H9 (cell line): Measurements from ENCODE around the gene PTPN21. TPM values are rescaled to one million over a fixed set of nuclear protein-coding genes. Genes with fewer than 3 reads are reported as not detected.

Experiments used
- DNase-seq: peaks from one replicate; pipeline ENCODE4 v3.0.0-alpha.2; 2017
- H2AFZ ChIP-seq: one replicate; pipeline ENCODE4 v1.6.1; 2013; ENCODE audit warnings: mild to moderate bottlenecking, low read length, control low read depth, moderate library complexity
- H2AK5ac ChIP-seq: 2 replicates; pipeline ENCODE4 v1.6.1; 2013; ENCODE audit warnings: low read length, control low read depth, mixed read lengths; ENCODE audit not compliant: insufficient read length
- H2BK120ac ChIP-seq: one replicate; pipeline ENCODE4 v1.6.1; 2013; ENCODE audit warnings: low read depth, mild to moderate bottlenecking, low read length, control low read depth, inconsistent platforms; ENCODE audit not compliant: poor library complexity, severe bottlenecking
- H2BK12ac ChIP-seq: 2 replicates; pipeline ENCODE4 v1.6.1; 2013; ENCODE audit warnings: low read length, control low read depth, mixed read lengths, low read depth; ENCODE audit not compliant: insufficient read length
- H2BK15ac ChIP-seq: 2 replicates; pipeline ENCODE4 v1.6.1; 2013; ENCODE audit warnings: low read depth, low read length, control low read depth
- H2BK20ac ChIP-seq: one replicate; pipeline ENCODE4 v1.6.1; 2013; ENCODE audit warnings: low read depth, mild to moderate bottlenecking, low read length, control low read depth, inconsistent platforms; ENCODE audit not compliant: poor library complexity, severe bottlenecking
- H2BK5ac ChIP-seq: 2 replicates; pipeline ENCODE4 v1.6.1; 2013; ENCODE audit warnings: low read length, control low read depth, mixed read lengths; ENCODE audit not compliant: insufficient read length
- H3K14ac ChIP-seq: 2 replicates; pipeline ENCODE4 v1.6.1; 2013; ENCODE audit warnings: low read length, control low read depth; ENCODE audit not compliant: insufficient read depth
- H3K18ac ChIP-seq: 2 replicates; pipeline ENCODE4 v1.6.1; 2013; ENCODE audit warnings: low read depth, mild to moderate bottlenecking, mixed read lengths, low read length, control low read depth; ENCODE audit not compliant: insufficient read length
- H3K23ac ChIP-seq: 2 replicates; pipeline ENCODE4 v1.6.1; 2013; ENCODE audit warnings: low read length, control low read depth, mixed read lengths, low read depth; ENCODE audit not compliant: insufficient read length
- H3K23me2 ChIP-seq: 2 replicates; pipeline ENCODE4 v1.6.1; 2013; ENCODE audit warnings: low read depth, mild to moderate bottlenecking, mixed read lengths, low read length, control low read depth; ENCODE audit not compliant: insufficient read length, poor library complexity, severe bottlenecking
- H3K27ac ChIP-seq: 2 replicates; pipeline ENCODE4 v1.5.1; 2013; ENCODE audit warnings: low read length, control low read depth, mixed read lengths, low read depth; ENCODE audit not compliant: insufficient read length
- H3K27me3 ChIP-seq: 2 replicates; pipeline ENCODE4 v1.6.1; 2013; ENCODE audit warnings: low read length, control low read depth, inconsistent platforms; ENCODE audit not compliant: insufficient read depth
- H3K4ac ChIP-seq: 2 replicates; pipeline ENCODE4 v1.6.1; 2013; ENCODE audit warnings: low read depth, mild to moderate bottlenecking, control low read depth, inconsistent platforms, low read length, moderate library complexity
- H3K4me1 ChIP-seq: 2 replicates; pipeline ENCODE4 v1.6.1; 2013; ENCODE audit warnings: low read length, control low read depth, inconsistent platforms; ENCODE audit not compliant: insufficient read depth
- H3K4me2 ChIP-seq: 2 replicates; pipeline ENCODE4 v1.6.1; 2013; ENCODE audit warnings: low read length, control low read depth, mixed read lengths; ENCODE audit not compliant: insufficient read length, insufficient read depth
- H3K56ac ChIP-seq: 2 replicates; pipeline ENCODE4 v1.6.1; 2013; ENCODE audit warnings: low read depth, mild to moderate bottlenecking, mixed read lengths, low read length, control low read depth; ENCODE audit not compliant: insufficient read length
- H3K79me1 ChIP-seq: 2 replicates; pipeline ENCODE4 v1.6.1; 2013; ENCODE audit warnings: low read depth, mild to moderate bottlenecking, moderate library complexity, low read length, control low read depth, inconsistent platforms; ENCODE audit not compliant: insufficient read depth, poor library complexity, severe bottlenecking
- H3K79me2 ChIP-seq: 2 replicates; pipeline ENCODE4 v1.6.1; 2013; ENCODE audit warnings: low read length, control low read depth, inconsistent platforms; ENCODE audit not compliant: insufficient read depth
- H3K9ac ChIP-seq: 2 replicates; pipeline ENCODE4 v1.6.1; 2013; ENCODE audit warnings: low read length, control low read depth, mixed read lengths; ENCODE audit not compliant: insufficient read length; ENCODE audit errors: extremely low read depth
- H3K9me3 ChIP-seq: one replicate; pipeline ENCODE4 v1.6.1; 2013; ENCODE audit warnings: low read depth, low read length, inconsistent platforms; ENCODE audit not compliant: control insufficient read depth
- H3T11ph ChIP-seq: one replicate; pipeline ENCODE4 v1.6.1; 2013; ENCODE audit warnings: mild to moderate bottlenecking, low read length, control low read depth, inconsistent platforms
- H4K20me1 ChIP-seq: one replicate; pipeline ENCODE4 v1.6.1; 2013; ENCODE audit not compliant: control insufficient read depth, insufficient read length, insufficient read depth
- H4K5ac ChIP-seq: 2 replicates; pipeline ENCODE4 v1.6.1; 2013; ENCODE audit warnings: low read depth, mild to moderate bottlenecking, mixed read lengths, low read length, control low read depth; ENCODE audit not compliant: insufficient read length
- H4K8ac ChIP-seq: replicated peaks from 2 replicates; pipeline ENCODE4 v1.6.1; 2013; ENCODE audit warnings: low read length, control low read depth, mixed read lengths, low read depth; ENCODE audit not compliant: insufficient read length
- H4K91ac ChIP-seq: 2 replicates; pipeline ENCODE4 v1.6.1; 2013; ENCODE audit warnings: low read depth, mild to moderate bottlenecking, moderate library complexity, mixed read lengths, low read length, control low read depth; ENCODE audit not compliant: insufficient read length
- H3K27ac Mint-ChIP-seq, 3 experiments: 2 replicates in 2 of 3; 3 replicates in 1 of 3; pipeline ENCODE4 v1.8.0; 2020 to 2021; ENCODE audit warnings: mixed read lengths in 3 of 3, mild to moderate bottlenecking in 1 of 3, moderate library complexity in 1 of 3
- H3K27me3 Mint-ChIP-seq: 2 replicates; pipeline ENCODE4 v1.8.0; 2021; ENCODE audit warnings: low read depth, mild to moderate bottlenecking, moderate library complexity, mixed read lengths
- H3K36me3 Mint-ChIP-seq, 3 experiments: 2 replicates in 2 of 3; 3 replicates in 1 of 3; pipeline ENCODE4 v1.8.0; 2020 to 2021; ENCODE audit warnings: low read depth in 3 of 3, mixed read lengths in 3 of 3; ENCODE audit not compliant: insufficient read depth in 1 of 3
- H3K4me1 Mint-ChIP-seq, 2 experiments: 2 replicates each; pipeline ENCODE4 v1.8.0; 2020; ENCODE audit warnings: mixed read lengths in 2 of 2
- H3K4me3 Mint-ChIP-seq, 2 experiments: 2 replicates in 1 of 2; 3 replicates in 1 of 2; pipeline ENCODE4 v1.8.0; 2020 to 2021; ENCODE audit warnings: mild to moderate bottlenecking in 2 of 2, mixed read lengths in 2 of 2, moderate library complexity in 1 of 2
- H3K9me3 Mint-ChIP-seq, 2 experiments: 2 replicates in 1 of 2; 3 replicates in 1 of 2; pipeline ENCODE4 v1.8.0; 2020; ENCODE audit warnings: mild to moderate bottlenecking in 2 of 2, mixed read lengths in 2 of 2, moderate library complexity in 1 of 2
- CTCF ChIP-seq: fragments of 200-600 bp; sonication (generic); conservative IDR thresholded peaks from 3 replicates; pipeline ENCODE4 v1.8.0; 2021; ENCODE audit warnings: antibody characterized with exemption, mild to moderate bottlenecking
- WGBS: extraction: QIAGEN DNeasy Blood & Tissue Kit; methylation state at CpG from one replicate; pipeline ENCODE4 v1.1.7; 2013; ENCODE audit warnings: missing lambda C conversion rate, low lambda C conversion rate, mixed read lengths; ENCODE audit not compliant: insufficient read length; ENCODE audit errors: extremely low coverage; 5-methylcytosine and 5-hydroxymethylcytosine counted together
- total RNA-seq: library from RNA; stranded (reverse); gene quantifications from 2 replicates; pipeline ENCODE4 v1.2.1, GENCODE V29; 2021

Gene PTPN21
- total RNA-seq, 1 experiment from 2014 or later: 14.3 TPM

DNA sequence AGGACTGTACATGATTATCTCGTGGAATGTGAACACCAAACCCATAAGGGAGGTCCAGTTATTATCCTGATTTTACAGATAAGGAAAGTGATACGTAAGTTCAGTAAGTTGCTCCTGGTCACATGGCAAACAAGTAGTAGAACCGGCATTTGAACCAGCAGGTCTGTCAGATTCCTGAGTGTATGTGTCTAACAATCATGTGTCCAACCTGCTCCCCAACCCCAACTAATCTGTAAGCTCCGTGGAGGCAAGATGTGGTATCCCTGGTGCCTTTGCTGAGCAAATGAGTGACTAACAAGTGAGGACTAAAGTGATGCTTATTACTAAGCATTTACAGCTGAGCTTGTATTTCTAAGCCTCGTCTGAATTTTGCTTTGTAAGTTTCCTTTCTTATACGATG lies 65.9 kb downstream of the PTPN21 start:
- H2BK120ac ChIP-seq: no peak overlapping the region
- no peaks in the 10 kb centered on the region for H3K27me3 Mint-ChIP-seq
- H3K9me3 ChIP-seq: no peaks in the 10 kb centered on the region
- no peak overlapping the region for H4K91ac ChIP-seq
- no peak for TF ChIP-seq CTCF
- H3T11ph ChIP-seq: no peak overlapping the region
- no peak for DNase-seq
- no peak overlapping the region for H2BK5ac ChIP-seq
- no peak overlapping the region for H3K18ac ChIP-seq
- H2BK20ac ChIP-seq: no peak overlapping the region
- peak overlapping the region in 1 of 3 experiments; percentile 44; a peak in 2 of 7 replicates for H3K27ac Mint-ChIP-seq
- H2BK12ac ChIP-seq: no peak overlapping the region
- no peaks in the 10 kb centered on the region for H3K4me1 ChIP-seq
- H3K23me2 ChIP-seq: no peaks in the 10 kb centered on the region
- no peak overlapping the region for H3K27ac ChIP-seq
- no peak overlapping the region for H3K23ac ChIP-seq
- H3K4me3 Mint-ChIP-seq: no peak overlapping the region
- no peaks in the 10 kb centered on the region for H4K20me1 ChIP-seq
- no peak overlapping the region for H4K8ac ChIP-seq
- H3K36me3 Mint-ChIP-seq: peaks cover 0 to 21% (median 6%) of the 10 kb centered on the region in 3 experiments; a peak in 6 of 7 replicates
- H2BK15ac ChIP-seq: no peak overlapping the region
- no peak overlapping the region for H3K9ac ChIP-seq
- H3K4me2 ChIP-seq: no peak overlapping the region
- no peak overlapping the region for H3K4ac ChIP-seq
- H3K79me2 ChIP-seq: no peaks in the 10 kb centered on the region
- H3K14ac ChIP-seq: no peak overlapping the region
- peaks cover 27 to 30% of the 10 kb centered on the region in 2 experiments for H3K4me1 Mint-ChIP-seq
- no peak overlapping the region for H2AK5ac ChIP-seq
- no peak overlapping the region for H4K5ac ChIP-seq
- H3K9me3 Mint-ChIP-seq: no peaks in the 10 kb centered on the region
- no peak overlapping the region for H3K56ac ChIP-seq
- no peak overlapping the region for H2AFZ ChIP-seq
- no peaks in the 10 kb centered on the region for H3K27me3 ChIP-seq
- WGBS: no CpG with 5 or more reads among the region's 6 CpGs
- H3K79me1 ChIP-seq: no peaks in the 10 kb centered on the region
